Measurements from ENCODE around the gene SDK1. TPM values are rescaled to one million over a fixed set of nuclear protein-coding genes. Genes with fewer than 3 reads are reported as not detected.

Gene SDK1
- total RNA-seq, 3 donors from 2014 or later (not counting 1 experiment from before 2014, with no cell fraction given), result 0.05 to 0.11 TPM; not detected in 1

- no peaks in the 10 kb centered on the region for H3K4me1 ChIP-seq (ENCODE audit: control insufficient read depth, insufficient read depth, low read length)
- intact Hi-C loops (cut with micrococcal nuclease), result no loop called here
- no peaks in the 10 kb centered on the region for H3K27me3 ChIP-seq (ENCODE audit: control insufficient read depth, insufficient read depth, low read length)
- H3K4me1 Mint-ChIP-seq, result no peaks in the 10 kb centered on the region
- no peaks in the 10 kb centered on the region for H3K36me3 ChIP-seq (ENCODE audit: control insufficient read depth, insufficient read depth, low read length)
- H3K27ac Mint-ChIP-seq, result no peak overlapping the region
- no peak overlapping the region for H3K4me3 Mint-ChIP-seq
- DNase-seq, result no peak
- no peak for ATAC-seq
- no peaks in the 10 kb centered on the region for H3K9me3 Mint-ChIP-seq
- H3K36me3 Mint-ChIP-seq, result no peaks in the 10 kb centered on the region
- H3K27me3 Mint-ChIP-seq (ENCODE audit: low read depth in 2 of 2), result peaks cover 10 to 15% of the 10 kb centered on the region in 2 donors
- TF ChIP-seq CTCF (IDR thresholded peaks at IDR 0.05), result no peak
- H3K27ac ChIP-seq (ENCODE audit: low read length), result no peak overlapping the region
- WGBS (ENCODE audit: insufficient coverage), result 87% methylated on average over 2 of the region's 3 CpGs
- no peak overlapping the region for H3K4me3 ChIP-seq (ENCODE audit: low read length)
- no peaks in the 10 kb centered on the region for H3K9me3 ChIP-seq (ENCODE audit: control insufficient read depth, insufficient read depth, low read length)
Observed at GRCh38 chr7:3280445-3280844, 20.6 kb upstream of the SDK1 start.

- Mint-ChIP-seq H3K4me1 (no peaks in the 10 kb centered on the region), H3K36me3 (no peaks in the 10 kb centered on the region), H3K9me3 (no peaks in the 10 kb centered on the region), H3K27ac (no peak overlapping the region), H3K4me3 (no peak overlapping the region), H3K27me3 (ENCODE audit: low read depth in 2 of 2) (peaks cover 15 to 17% of the 10 kb centered on the region in 2 donors)
- ATAC-seq (no peak), DNase-seq (no peak)
- no peaks in the 10 kb centered on the region for H3K4me1 ChIP-seq (ENCODE audit: control insufficient read depth, insufficient read depth, low read length)
- no peak overlapping the region for H3K4me3 ChIP-seq (ENCODE audit: low read length)
- H3K27ac ChIP-seq (ENCODE audit: low read length), result no peak overlapping the region
- no peaks in the 10 kb centered on the region for H3K9me3 ChIP-seq (ENCODE audit: control insufficient read depth, insufficient read depth, low read length)
- no peaks in the 10 kb centered on the region for H3K27me3 ChIP-seq (ENCODE audit: control insufficient read depth, insufficient read depth, low read length)
- 78% methylated on average over 9 of the region's 10 CpGs for WGBS (ENCODE audit: insufficient coverage)
- no peaks in the 10 kb centered on the region for H3K36me3 ChIP-seq (ENCODE audit: control insufficient read depth, insufficient read depth, low read length)
- no peak for TF ChIP-seq CTCF (IDR thresholded peaks at IDR 0.05)
- intact Hi-C loops (cut with micrococcal nuclease), result no loop called here
Observed at GRCh38 chr7:3280946-3281656, 20.0 kb upstream of the SDK1 start.

- H3K4me1 Mint-ChIP-seq, result no peaks in the 10 kb centered on the region
- no peak overlapping the region for H3K27ac Mint-ChIP-seq
- ATAC-seq, result no peak
- no peaks in the 10 kb centered on the region for H3K9me3 Mint-ChIP-seq
- H3K36me3 Mint-ChIP-seq, result no peaks in the 10 kb centered on the region
- 92% methylated on average over 7 of the region's 7 CpGs for WGBS (ENCODE audit: insufficient coverage)
- H3K36me3 ChIP-seq (ENCODE audit: control insufficient read depth, insufficient read depth, low read length), result no peaks in the 10 kb centered on the region
- DNase-seq, result no peak
- no peak overlapping the region for H3K4me3 ChIP-seq (ENCODE audit: low read length)
- intact Hi-C loops (cut with micrococcal nuclease), result no loop called here
- H3K27ac ChIP-seq (ENCODE audit: low read length), result no peak overlapping the region
- H3K4me1 ChIP-seq (ENCODE audit: control insufficient read depth, insufficient read depth, low read length), result no peaks in the 10 kb centered on the region
- TF ChIP-seq CTCF (IDR thresholded peaks at IDR 0.05), result no peak
- no peak overlapping the region for H3K4me3 Mint-ChIP-seq
- H3K27me3 ChIP-seq (ENCODE audit: control insufficient read depth, insufficient read depth, low read length), result no peaks in the 10 kb centered on the region
- peaks cover 13 to 17% of the 10 kb centered on the region in 2 donors for H3K27me3 Mint-ChIP-seq (ENCODE audit: low read depth in 2 of 2)
- H3K9me3 ChIP-seq (ENCODE audit: control insufficient read depth, insufficient read depth, low read length), result no peaks in the 10 kb centered on the region
Observed at GRCh38 chr7:3282457-3282856, 18.6 kb upstream of the SDK1 start.
